Right renal cortex interstitium (tissue), 3 donors: Measurements from ENCODE around the gene ADARB2. TPM values are rescaled to one million over a fixed set of nuclear protein-coding genes. Genes with fewer than 3 reads are reported as not detected.
"Not testable (repeated sequence)": the region's sequence is repeated elsewhere in the genome, so short reads cannot be mapped to it uniquely, and the experiment has no call there.

Experiments
- DNase-seq, 3 donors: peaks; one replicate each; pipeline ENCODE4 v3.0.0-alpha.2; 2013; ENCODE audit warnings: low read depth in 3 of 3, low spot score in 2 of 3
- polyA plus RNA-seq, 3 donors: library from polyadenylated mRNA; unstranded; fragments of 120-200 nt; gene quantifications; one replicate each; pipeline ENCODE4 v1.2.1, GENCODE V29; 2013; ENCODE audit not compliant: insufficient read length in 3 of 3

The ADARB2 gene
- polyA plus RNA-seq, 3 donors: 0.87 to 1.4 (median 1.4) TPM

DNA sequence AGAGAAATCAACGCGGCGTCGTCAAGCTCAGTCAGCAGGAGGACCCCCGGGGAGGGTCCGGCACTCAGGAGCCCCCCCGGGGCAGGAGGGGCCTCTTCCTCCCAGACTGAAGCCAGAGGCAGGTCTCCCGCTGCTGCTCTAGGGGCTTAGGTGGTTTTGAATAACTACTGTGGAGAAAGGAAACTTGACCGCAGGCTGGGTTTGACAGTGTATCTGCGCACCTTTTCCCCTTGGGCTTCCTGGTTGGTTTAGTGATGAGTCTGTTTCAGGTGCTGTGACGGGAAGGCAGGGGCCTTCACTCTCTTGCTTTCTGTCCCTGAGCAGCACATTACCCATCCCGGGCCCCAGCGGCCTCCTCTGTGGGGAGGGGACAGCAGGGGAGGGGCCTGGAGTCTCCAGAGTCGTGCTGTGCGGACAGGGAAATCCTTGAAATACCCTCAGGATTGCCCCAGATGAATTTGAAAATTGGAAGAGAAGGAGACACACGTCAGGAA lies 262.2 kb downstream of the ADARB2 start:
- DNase-seq: no peak

GRCh38 chr10:1474376-1475097 lies 262.8 kb downstream of the ADARB2 start:
- DNase-seq: no peak

- no peak for DNase-seq
Measured at GRCh38 chr10:1473874-1474273, 263.5 kb downstream of the ADARB2 start.

DNA sequence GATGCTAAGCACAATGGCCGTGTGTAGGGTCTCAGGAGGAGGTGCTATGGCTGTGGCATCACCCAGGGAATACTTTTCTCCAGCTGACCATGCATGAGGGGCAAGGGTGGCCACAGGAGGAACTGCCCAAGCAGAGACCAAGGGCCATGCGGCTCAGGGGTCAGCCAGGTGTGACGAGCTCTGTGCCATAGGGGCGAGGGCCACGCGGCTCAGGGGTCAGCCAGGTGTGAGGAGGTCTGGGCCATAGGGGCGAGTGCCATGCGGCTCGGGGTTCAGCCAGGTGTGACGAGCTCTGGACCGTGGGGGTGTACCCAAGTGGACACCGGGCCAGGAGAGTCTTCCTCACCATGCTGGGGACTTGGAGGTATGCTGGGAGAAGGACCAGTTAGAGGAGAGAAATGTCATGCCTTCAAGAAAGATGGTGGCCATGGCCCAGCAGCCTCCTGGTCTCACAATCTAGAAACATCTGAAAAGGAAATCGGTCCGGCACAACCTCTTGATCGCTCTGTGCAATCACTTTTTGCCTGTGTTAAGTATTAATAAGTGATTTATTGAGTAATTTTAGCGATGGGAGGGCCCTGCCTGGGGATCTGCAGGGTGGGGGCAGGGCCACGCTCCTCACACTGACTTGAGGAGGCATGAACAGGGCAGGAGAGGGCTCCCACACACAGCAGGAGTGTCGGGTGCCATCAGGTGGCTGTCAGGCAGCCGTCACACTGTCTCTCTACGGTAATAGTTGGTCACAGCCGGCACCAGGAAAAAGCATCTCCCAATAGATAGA lies 265.0 kb downstream of the ADARB2 start:
- no peak for DNase-seq

GRCh38 chr10:1468811-1469210 lies 268.5 kb downstream of the ADARB2 start:
- DNase-seq: no peak

DNA sequence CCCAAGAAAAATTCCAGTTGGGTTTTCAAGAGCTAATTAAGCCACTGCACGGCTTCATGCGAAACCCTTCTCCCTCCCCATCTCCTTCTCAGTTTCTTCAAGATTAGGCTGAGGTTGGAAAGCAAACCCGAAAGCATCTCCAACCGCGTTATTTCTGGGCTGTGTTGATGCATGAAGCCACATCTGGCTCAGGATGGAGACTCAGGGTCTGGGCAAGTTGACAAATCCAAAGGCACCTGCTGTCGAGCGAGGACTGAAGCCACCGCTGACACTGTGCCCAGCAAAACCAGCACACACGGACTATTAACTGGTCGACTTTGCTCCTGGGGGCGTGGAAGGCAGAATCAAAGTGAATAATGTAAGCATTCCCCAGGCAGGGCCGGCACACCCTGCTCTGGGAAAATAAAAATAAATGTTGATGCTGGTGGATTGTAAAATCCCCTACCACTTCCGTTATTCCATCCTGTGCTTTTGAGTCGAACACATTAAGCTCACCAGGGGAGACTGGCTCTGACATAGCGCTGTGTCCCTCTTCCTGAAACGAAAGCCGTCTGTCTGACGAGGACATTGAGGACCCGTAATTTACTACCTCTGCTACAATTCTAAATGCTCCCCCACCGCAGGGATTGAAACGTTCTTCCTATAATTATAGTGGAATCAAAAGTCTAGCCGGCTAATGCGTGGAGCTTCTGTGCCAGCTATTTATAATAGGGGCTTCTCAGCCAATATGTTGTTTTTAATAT lies 269.8 kb downstream of the ADARB2 start:
- DNase-seq: no peak

DNA sequence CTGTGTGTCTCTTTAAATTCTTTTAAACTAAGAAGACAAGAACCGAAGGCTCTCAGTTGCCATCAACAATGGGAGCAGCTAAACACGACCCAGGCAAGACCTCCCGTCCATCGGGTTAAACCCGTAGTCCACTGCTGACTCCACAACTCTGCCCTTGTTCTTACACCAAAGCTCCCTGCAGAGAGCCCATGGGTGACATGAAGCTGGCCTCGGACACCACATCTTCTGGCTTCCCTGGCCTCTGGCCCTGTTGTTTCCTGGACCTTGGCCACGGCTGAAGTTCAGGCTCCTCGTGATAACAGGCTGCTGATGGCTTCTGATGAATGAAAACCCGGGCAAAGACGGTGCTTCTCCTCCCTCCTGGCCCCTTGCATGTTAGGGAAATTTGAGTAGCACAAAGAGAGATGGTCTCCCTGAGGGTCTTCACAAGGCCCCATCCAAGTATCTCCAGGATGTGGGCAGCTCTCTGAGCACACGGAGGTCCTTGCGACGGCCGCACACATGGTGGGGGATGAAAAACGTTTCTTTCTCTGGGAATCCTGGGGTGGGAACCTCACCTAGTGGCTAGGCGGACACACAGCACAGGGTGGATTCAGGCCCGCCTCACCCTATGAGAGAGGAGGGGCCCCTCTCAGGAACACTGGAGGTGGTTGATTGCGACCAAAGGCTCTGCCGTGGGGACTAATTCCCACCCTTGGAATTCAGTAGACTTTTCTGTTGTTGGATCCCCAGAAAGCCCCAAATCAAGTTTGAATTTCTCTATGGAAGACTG lies 271.1 kb downstream of the ADARB2 start:
- DNase-seq: no peak

DNA sequence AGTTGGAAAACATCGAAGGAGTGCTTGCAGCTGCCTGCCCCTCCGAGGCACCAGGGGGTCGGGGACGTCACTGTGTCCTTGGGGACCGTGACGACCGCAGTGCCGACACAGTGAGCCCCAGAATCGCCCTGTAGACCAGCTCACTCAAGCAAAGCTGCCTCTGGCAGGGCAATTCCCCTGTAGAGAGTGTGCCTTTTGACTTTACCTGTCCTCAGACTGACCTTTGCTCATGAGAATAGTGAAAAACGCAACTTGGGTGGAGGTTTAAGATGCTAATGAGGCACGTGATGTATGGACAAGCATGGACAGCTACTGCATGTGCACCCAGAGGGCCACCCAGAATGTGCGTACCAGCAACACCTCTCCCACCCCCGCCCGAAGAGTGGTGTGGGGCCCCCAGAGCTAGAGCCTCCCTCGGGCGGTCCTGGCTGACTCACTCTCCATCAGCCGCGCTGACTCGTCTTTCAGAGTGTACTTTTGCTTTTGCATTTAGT lies 271.9 kb downstream of the ADARB2 start:
- DNase-seq: no peak

- DNase-seq: peak in 2 of 3 donors; percentile 31 to 35
Measured at GRCh38 chr10:1464881-1465417, 272.4 kb downstream of the ADARB2 start.

- DNase-seq: not testable (repeated sequence)
Measured at GRCh38 chr10:1463971-1464370, 273.4 kb downstream of the ADARB2 start.

DNA sequence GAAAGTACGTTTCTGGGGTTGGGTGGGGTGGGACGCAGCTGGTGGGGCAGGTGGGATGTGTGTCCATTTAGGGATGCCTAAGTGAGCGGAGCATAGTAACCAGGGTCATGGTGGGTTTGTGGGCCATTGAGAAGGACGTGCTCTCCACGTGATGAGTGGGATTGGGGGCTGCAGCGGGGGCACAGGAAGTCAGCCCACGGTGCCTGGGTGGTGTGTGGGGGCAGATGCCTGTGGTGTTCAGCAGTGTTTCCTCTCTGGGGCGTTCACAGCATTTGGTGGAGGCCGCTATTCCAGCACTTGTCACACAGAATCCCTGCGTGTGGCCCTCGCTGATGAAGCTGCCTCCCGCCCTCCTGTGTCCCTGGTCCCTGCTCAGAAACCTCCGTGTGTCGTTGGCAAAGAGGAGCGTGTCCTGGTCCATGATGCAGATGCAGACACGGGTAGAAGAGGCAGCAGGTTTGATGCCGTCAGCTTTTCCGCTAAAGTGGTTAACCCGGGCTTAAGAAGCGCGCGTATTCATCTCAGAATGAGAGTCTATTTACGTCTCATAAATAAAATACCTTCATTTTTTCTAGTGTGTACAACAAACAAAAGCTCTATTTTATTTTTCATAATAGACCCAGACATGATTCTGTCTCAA lies 274.2 kb downstream of the ADARB2 start:
- no peak for DNase-seq

- DNase-seq: no peak
Measured at GRCh38 chr10:1462521-1462920, 274.8 kb downstream of the ADARB2 start.

DNA sequence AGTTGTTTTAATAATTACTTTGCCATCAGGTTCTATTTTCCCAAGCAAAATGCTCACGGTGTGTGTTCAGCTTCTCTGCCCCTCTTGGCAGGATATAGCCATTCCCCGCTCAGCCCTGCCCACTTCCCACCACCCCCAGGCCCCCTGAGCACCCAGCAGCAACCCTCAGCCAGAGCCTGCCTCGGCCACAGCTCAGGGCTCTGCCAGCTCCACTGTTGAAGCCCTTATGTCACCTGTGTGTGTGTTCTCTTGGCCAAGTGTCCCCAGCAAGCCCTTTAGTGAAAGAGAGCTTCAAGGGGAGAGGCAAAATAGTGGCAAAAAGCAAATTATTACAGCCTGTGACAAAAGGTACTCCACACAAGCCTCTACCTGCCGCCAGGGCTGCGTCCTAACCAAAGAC lies 275.3 kb downstream of the ADARB2 start:
- no peak for DNase-seq

GRCh38 chr10:1461016-1461415 lies 276.3 kb downstream of the ADARB2 start:
- DNase-seq: no peak

DNA sequence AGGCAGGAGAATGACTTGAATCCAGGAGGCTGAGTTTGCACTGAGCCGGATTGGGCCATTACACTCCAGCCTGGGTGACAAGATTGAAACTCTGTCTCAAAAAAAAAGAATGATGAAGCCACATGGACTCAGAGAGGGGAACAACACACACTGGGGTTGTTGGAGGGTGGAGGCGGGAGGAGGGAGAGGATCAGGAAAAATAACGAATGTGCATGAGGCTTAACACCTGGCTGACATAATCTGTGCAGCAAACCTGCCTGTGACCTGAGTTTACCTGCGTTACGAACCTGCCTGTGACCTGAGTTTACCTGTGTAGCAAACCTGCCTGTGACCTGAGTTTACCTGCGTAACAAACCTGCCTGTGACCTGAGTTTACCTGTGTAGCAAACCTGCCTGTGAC lies 277.7 kb downstream of the ADARB2 start:
- not testable (repeated sequence) for DNase-seq

DNA sequence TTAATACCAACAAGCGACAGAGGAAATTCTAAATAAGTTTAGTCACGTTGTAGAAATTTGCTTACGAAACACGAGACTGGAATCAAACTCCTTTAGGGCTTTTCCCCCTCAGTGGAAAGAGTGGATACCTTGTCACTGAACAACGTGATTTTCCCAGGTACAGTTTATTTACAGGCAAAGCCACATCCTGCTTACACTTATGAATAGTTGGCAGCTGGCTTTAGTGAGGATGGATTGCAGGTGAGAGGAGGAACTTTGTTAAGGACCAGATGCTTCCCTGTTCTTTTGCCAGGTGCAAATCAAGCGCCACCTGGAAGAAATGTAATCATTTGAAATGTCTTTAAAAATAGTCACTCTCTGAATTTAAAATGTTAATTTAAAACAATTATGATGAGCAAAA lies 282.4 kb downstream of the ADARB2 start:
- DNase-seq: no peak

DNA sequence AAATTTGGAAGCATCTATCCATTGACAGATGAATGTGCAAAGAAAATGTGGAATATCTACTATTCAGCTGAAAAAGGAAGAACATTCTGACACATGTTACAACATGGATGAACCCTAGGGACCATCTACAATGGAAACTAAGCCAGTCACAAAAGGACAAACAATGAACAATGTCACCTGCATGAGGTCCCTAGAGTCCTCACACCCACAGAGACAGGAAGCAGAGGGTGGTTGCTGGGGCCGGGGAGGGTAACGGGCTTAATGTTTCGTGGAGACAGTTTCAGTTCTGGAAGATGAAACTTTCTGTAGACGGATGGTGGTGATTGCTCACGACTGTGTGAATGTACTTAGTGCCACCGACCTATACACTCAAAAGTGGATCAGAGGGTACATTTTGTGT lies 282.9 kb downstream of the ADARB2 start:
- DNase-seq: no peak

GRCh38 chr10:1452777-1453176 lies 284.5 kb downstream of the ADARB2 start:
- DNase-seq: no peak

DNA sequence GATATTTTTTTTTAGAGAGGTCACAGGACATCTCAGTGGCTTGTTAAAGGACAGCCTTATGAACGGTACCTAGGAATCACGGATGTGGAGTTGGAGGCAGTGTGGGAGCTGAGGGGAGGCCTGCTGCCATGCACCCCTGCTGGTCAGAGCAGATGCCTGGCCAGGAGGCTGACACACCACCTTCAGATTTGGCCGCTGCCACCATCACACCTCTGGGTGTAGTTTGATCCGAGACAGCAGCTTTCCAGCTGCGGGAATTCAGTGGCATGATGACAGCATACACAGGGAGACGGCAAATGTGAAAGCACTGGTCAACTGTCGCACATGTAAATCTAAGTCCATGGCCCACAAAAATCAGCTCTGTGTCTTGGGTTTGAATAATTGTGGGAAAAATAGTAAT lies 285.4 kb downstream of the ADARB2 start:
- DNase-seq: no peak
